Activated naive CD8-positive, alpha-beta T cell treated with anti-CD3 and anti-CD28 coated beads for 36 hours (primary cell): ENCODE data around the gene PTP4A1. TPM values are rescaled to one million over a fixed set of nuclear protein-coding genes. Genes with fewer than 3 reads are reported as not detected.
A peak's percentile ranks its signal among the peaks of the same experiment; 100 is the strongest.
"Not testable (repeated sequence)": the region's sequence is repeated elsewhere in the genome, so short reads cannot be mapped to it uniquely, and the experiment has no call there.

ENCODE experiments used
- DNase-seq: peaks from one replicate; pipeline ENCODE4 v3.0.0; 2021
- H3K27ac Mint-ChIP-seq: one replicate; pipeline ENCODE4 v1.8.0; 2022; ENCODE audit warnings: mild to moderate bottlenecking, moderate library complexity, mixed read lengths
- H3K27me3 Mint-ChIP-seq: one replicate; pipeline ENCODE4 v1.8.0; 2022; ENCODE audit warnings: mild to moderate bottlenecking, mixed read lengths
- H3K36me3 Mint-ChIP-seq: one replicate; pipeline ENCODE4 v1.8.0; 2021; ENCODE audit warnings: mild to moderate bottlenecking, mixed read lengths
- H3K4me1 Mint-ChIP-seq: one replicate; pipeline ENCODE4 v1.8.0; 2021; ENCODE audit warnings: mixed read lengths
- H3K4me3 Mint-ChIP-seq: one replicate; pipeline ENCODE4 v1.8.0; 2022; ENCODE audit warnings: mild to moderate bottlenecking, moderate library complexity, mixed read lengths
- H3K9me3 Mint-ChIP-seq: one replicate; pipeline ENCODE4 v1.8.0; 2022; ENCODE audit warnings: mixed read lengths
- total RNA-seq, 2 experiments: library from RNA; stranded (reverse); gene quantifications; one replicate each; pipeline ENCODE4 v1.2.3, GENCODE V29; 2021

PTP4A1 gene
- 10 to 100 TPM; 79.6 to 82.0 TPM for total RNA-seq

DNA sequence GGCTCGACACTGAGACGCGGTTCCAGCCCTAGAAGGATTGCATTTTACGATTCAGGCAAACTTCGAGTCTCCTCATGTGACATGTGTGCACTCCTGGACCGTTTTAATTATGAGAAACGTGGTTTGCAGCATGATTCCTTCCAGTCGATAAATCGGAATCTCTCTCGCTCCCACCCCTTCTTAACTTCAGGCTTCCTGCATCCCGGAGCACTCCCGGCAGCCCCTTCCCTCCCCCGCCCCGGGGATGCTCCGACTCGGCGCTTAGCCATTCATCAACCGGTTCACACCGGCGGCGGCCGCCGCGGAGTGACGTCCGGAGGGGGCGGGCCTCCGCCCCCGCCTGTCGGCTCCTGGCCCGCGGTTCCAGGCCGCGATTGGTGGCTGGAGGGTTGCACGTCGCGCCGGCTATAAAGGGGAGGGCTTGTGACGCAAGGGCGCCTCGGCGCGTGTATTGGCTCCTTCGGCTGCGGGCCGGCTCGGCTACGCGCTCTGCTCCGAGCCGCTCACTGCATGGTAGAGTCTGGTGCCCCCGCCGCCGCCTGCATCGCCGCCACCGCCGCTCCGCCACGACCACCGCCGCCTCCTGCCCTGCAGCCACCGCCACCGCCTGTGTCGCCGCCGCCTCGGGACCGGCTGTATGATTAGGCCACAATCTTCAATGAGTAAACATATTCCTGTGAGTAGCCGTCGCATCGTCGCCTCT, at the start of gene PTP4A1, which contains the start of gene LOC128125822:
Gene PTP4A1, plus strand, starts transcription at position 437 of the 703 bp plus-strand sequence. CDS start 4,401 bp downstream, outside the sequence.
Gene LOC128125822, plus strand, starts transcription at position 437 of the 703 bp plus-strand sequence.
- Mint-ChIP-seq H3K27me3 (no peaks in the 10 kb centered on the region), H3K4me3 (peak within 1 kb of the TSS; percentile 95), H3K27ac (peak within 1 kb of the TSS; percentile 95), H3K9me3 (no peaks in the 10 kb centered on the region), H3K36me3 (peaks cover 18% of the 10 kb centered on the region), H3K4me1 (peaks cover 29% of the 10 kb centered on the region)
- DNase-seq, result peak; percentile 98

DNA sequence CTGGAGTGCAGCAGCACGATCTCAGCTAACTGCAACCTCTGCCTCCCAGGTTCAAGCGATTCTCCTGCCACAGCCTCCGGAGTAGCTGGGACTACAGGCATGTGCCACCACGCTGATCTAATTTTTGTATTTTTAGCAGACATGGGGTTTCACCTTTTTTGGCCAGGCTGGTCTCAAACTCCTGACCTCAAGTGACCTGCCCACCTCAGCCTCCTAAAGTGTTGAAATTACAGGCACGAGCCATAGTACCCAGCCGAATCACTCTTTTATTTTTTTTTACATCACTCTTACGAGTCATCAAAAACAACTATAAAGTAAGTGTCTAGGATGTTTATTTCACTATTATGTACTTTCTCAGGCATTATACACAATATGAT, 49.4 kb upstream of the PTP4A1 start:
- not testable (repeated sequence) for H3K27me3 Mint-ChIP-seq, H3K4me3 Mint-ChIP-seq, H3K27ac Mint-ChIP-seq, H3K36me3 Mint-ChIP-seq, H3K9me3 Mint-ChIP-seq, DNase-seq, H3K4me1 Mint-ChIP-seq

DNA sequence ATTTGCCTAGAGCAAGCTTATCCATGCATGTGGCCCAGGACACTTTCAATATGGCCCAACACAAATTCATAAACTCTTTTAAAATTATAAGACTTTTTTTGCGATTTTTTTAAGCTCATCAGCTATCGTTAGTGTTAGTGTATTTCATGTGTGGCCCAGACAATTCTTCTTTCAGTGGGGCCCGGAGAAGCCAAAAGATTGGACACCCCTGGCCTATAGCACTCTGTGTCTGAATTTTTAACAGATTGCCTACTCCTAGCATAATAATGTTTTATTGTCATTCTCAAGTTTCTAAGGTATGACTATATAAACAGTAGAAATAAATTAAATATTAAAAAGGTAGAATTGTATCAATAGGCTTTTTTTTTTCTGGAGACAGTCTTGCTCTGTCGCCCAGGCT, 48.6 kb upstream of the PTP4A1 start:
- Mint-ChIP-seq H3K36me3 (no peaks in the 10 kb centered on the region), H3K9me3 (no peaks in the 10 kb centered on the region), H3K4me1 (peaks cover 10% of the 10 kb centered on the region), H3K4me3 (no peak overlapping the region), H3K27ac (no peak overlapping the region), H3K27me3 (no peaks in the 10 kb centered on the region)
- DNase-seq, result no peak

DNA sequence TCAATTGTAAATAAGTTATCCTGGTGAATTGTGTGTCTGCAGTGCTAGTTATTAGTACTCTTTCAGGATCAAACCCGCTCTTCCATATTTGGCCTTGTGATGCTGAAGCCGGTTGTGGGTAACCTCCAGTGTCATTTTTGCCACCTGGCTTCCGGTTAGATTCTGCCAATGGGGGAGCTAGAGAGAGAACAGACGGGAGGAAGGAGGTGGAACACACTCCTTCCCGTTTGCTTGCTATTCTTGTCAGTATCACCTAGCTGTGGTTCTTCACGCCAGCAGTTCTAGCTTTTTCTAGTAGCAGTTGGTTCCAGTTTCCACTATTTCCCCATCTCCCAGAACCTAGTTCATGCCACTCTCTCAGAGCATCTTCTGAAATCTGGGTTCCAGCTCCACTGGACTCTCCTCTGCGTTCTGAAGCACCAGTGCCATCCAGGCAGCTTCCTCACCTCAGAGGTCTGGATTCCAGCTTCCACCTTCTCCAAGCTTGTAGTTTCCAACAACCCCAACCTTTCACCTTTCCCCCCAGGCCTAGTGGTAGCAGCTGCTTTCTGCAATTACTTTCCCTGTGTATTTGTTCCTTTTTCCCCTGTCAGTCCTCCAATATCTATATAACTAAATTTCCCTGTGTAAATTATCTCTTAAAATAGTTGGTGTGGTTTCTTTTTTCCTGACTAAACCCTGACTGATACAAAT, 46.9 kb upstream of the PTP4A1 start:
- Mint-ChIP-seq H3K9me3 (no peaks in the 10 kb centered on the region), H3K4me3 (no peak overlapping the region), H3K4me1 (peaks cover 15% of the 10 kb centered on the region), H3K27ac (no peak overlapping the region), H3K27me3 (no peaks in the 10 kb centered on the region), H3K36me3 (no peaks in the 10 kb centered on the region)
- no peak for DNase-seq

DNA sequence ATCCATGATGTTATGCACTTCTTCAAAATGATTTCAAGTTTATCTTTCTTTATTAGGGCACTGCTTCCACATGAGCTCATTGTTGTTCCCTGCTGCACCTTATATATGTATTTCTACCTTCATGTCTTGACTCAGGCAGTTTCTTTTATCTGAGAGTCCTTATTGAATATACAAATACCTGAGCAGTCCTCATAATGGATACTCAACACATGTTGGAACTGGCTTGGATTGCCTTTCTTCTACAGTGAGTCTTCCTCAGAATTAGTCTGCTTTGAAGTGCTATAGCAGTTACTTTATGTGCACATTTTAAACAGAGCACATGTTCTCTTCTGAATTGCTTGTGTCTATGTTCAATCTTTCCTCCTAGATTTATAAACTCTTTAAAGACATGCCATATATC, 45.3 kb upstream of the PTP4A1 start:
- H3K27me3 Mint-ChIP-seq, result peaks cover 3% of the 10 kb centered on the region
- H3K9me3 Mint-ChIP-seq, result no peaks in the 10 kb centered on the region

DNA sequence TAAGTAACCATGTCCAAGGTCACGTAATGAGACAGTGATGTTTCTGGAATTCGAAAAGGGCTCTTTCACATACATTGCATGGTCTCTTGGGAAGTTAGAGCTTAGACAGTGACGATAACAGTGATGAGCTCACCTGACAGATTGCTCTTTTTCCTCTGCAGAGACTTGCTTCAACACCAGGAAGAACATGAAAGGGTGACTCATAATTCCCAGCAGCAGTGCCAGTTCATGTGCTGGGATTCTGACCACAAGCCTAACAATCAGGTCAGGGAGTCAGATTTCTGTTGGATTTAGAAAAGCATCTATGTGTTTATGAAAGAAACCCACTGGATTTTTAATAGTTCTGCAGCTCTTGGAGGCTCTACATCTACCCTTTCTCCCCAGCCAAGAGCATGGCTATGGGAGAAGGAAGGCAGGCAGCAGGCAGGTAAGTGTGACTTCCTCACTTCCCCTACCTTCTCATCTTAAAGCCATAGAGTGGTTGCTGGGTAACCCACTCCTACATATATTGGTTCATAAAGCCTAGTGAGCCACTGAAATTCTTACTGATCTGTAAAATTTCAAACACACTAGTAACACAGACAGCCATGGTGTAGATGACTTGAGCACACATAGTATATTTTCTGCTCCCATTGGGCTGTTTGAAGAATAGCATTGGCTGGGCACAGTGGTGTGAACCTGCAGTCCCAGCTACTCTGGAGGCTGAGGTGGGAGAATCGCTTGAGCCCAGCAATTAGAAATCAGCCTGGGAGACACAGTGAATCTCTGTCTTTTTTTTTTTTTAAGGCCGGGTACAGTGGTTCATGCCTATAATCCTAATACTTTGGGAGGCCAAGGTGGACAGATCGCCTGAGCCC, 44.4 kb upstream of the PTP4A1 start:
- peaks cover 3% of the 10 kb centered on the region for H3K27me3 Mint-ChIP-seq
- H3K4me3 Mint-ChIP-seq, result no peak overlapping the region
- no peak overlapping the region for H3K27ac Mint-ChIP-seq
- H3K36me3 Mint-ChIP-seq, result no peaks in the 10 kb centered on the region
- peaks cover 15% of the 10 kb centered on the region for H3K4me1 Mint-ChIP-seq
- no peak for DNase-seq
- H3K9me3 Mint-ChIP-seq, result no peaks in the 10 kb centered on the region

More for the DNA sequence above, 45.3 kb upstream of the PTP4A1 start:
- Mint-ChIP-seq H3K4me3 (no peak overlapping the region), H3K27ac (no peak overlapping the region), H3K4me1 (peaks cover 15% of the 10 kb centered on the region), H3K36me3 (no peaks in the 10 kb centered on the region)
- DNase-seq, result no peak

DNA sequence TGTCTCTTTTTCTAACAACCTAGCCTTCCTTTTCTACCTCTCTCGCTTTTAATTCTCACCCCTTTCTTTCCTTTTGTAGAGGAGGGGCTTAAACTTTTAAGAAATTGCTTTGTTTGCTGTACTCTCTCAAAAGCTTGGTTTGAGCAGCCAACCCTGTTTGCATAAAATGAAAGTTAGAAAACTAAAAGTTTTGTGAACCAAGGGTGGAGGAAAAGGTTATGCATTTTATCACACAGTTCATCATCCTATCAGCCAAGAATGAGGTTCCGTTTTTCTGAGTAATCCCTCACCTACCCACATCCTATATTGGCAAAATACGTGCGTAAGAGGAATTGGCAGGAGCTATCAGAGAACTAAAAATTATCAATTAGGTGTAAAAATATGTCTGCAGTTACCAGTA, 42.8 kb upstream of the PTP4A1 start:
- Mint-ChIP-seq H3K4me1 (peaks cover 15% of the 10 kb centered on the region), H3K36me3 (no peaks in the 10 kb centered on the region), H3K27me3 (peaks cover 3% of the 10 kb centered on the region), H3K27ac (peak overlapping the region; percentile 65), H3K4me3 (peak overlapping the region; percentile 65), H3K9me3 (no peaks in the 10 kb centered on the region)
- DNase-seq, result no peak

DNA sequence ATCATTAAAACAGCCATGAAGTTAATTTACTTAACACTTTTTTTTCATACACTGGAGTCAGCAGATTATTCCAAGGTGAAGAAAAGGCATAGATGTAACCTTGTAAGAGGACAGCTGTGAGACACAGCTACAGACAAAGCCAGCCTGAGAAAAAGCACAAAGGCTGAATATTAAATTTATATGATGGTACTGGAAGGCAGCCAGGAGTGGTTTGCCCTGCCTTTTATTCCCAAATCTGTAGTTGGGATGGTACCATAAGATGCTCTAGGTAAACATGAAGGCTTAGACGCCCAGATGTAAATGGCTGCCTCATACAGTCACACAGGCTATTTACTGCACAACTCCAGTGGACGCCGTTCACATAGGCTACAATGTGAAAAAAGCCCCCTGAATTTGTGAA, 42.1 kb upstream of the PTP4A1 start:
- H3K36me3 Mint-ChIP-seq, result no peaks in the 10 kb centered on the region
- H3K4me1 Mint-ChIP-seq, result peaks cover 15% of the 10 kb centered on the region
- no peak for DNase-seq
- H3K4me3 Mint-ChIP-seq, result no peak overlapping the region
- H3K27me3 Mint-ChIP-seq, result peaks cover 3% of the 10 kb centered on the region
- H3K9me3 Mint-ChIP-seq, result no peaks in the 10 kb centered on the region
- H3K27ac Mint-ChIP-seq, result no peak overlapping the region

DNA sequence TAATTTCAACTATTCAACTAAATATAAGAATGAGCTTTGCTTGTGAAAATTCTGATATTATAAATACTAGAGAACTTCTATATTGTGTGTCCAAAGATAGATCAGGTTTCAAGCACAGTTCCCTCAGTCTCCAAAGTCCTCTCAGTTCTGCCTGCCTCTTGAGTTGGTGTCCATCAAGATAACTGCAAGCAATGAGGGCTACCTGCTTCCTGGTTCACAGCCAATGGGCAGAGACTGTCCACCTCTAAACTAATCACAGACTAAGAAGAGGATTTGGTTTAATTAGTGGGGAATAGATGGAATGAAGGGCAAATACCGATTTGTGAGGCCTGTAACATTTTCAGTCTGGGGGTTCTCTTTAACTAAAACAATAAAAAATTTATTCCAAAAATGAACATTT, 41.3 kb upstream of the PTP4A1 start:
- Mint-ChIP-seq H3K36me3 (no peaks in the 10 kb centered on the region), H3K4me1 (peaks cover 15% of the 10 kb centered on the region), H3K4me3 (no peak overlapping the region), H3K9me3 (no peaks in the 10 kb centered on the region), H3K27me3 (peaks cover 3% of the 10 kb centered on the region), H3K27ac (no peak overlapping the region)
- no peak for DNase-seq

DNA sequence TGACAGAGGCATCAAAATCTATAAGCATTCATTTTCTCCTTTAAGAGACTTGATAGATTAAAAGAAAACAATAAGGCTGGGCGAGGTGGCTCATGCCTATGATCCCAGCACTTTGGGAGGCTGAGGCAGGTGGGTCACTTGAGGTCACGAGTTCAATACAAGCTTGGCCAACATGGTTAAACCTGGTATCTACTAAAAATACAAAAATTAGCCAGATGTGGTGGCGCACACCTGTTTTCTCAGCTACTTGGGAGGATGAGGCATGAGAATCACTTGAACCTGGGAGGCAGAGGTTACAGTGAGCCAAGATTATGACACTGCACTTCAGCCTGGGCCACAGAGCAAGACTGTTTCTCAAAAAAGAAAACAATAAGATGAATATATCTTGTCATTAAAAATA, 39.3 kb upstream of the PTP4A1 start:
- H3K36me3 Mint-ChIP-seq, result no peaks in the 10 kb centered on the region
- H3K4me3 Mint-ChIP-seq, result no peak overlapping the region
- DNase-seq, result no peak
- H3K27ac Mint-ChIP-seq, result no peak overlapping the region
- peaks cover 7% of the 10 kb centered on the region for H3K27me3 Mint-ChIP-seq
- peaks cover 10% of the 10 kb centered on the region for H3K4me1 Mint-ChIP-seq
- H3K9me3 Mint-ChIP-seq, result no peaks in the 10 kb centered on the region

DNA sequence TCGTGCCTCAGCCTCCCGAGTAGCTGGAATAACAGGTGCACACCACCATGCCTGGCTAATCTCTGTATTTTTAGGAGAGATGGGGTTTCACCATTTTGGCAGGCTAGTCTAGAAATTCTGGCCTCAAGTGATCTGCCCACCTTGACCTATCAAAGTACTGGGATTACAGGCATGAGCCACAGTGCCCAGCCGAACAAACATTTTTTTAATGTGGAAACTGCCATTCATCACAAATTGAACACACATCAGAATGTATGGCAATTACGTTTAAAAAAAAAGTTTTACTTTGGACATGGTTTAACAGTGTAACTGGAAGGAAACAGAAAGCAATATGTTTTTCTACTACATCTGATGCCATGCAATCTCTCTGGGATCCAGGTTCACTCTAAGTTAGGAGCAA, 38.3 kb upstream of the PTP4A1 start:
- no peak for DNase-seq
- Mint-ChIP-seq H3K4me3 (no peak overlapping the region), H3K27ac (no peak overlapping the region), H3K4me1 (peaks cover 10% of the 10 kb centered on the region), H3K27me3 (peaks cover 7% of the 10 kb centered on the region), H3K36me3 (no peaks in the 10 kb centered on the region), H3K9me3 (no peaks in the 10 kb centered on the region)

DNA sequence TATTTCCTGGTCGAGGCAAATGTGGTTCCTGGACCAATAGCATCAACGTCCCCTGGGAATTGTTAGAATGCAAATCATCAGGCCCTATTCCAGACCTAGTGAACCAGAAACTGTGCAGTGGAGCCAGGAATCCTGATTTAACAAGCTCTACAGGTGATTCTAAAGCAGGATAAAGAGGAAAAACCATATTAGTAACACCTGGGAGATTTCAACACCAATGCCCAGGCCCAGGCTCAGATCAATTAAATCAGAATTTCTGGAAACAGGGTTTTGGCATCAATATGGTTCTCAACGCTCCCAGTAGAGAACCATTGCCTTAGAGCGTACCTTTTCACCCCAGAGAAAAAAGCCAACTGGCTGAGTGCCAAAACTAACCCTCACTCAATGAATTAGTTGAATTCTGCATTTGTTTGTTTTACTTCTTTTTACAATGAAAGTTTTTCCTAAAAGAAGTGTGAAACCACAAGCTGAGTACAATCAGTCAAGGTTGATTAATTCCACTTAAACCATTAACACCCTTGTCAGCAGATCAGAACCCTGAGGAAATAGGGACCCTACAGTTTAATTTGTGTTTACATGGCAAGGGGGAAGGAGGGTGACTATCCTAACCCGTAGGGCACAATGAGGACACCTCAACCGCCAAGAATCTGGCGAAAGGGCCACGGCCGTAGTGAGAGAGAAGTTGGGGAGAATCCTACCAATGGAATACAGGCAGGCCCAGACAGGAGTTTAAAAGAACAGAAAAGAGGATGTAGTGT, 34.9 kb upstream of the PTP4A1 start:
- H3K36me3 Mint-ChIP-seq, result no peaks in the 10 kb centered on the region
- peaks cover 23% of the 10 kb centered on the region for H3K27me3 Mint-ChIP-seq
- no peak overlapping the region for H3K4me3 Mint-ChIP-seq
- no peak overlapping the region for H3K27ac Mint-ChIP-seq
- DNase-seq, result no peak
- H3K4me1 Mint-ChIP-seq, result no peaks in the 10 kb centered on the region
- H3K9me3 Mint-ChIP-seq, result peaks cover 1% of the 10 kb centered on the region

DNA sequence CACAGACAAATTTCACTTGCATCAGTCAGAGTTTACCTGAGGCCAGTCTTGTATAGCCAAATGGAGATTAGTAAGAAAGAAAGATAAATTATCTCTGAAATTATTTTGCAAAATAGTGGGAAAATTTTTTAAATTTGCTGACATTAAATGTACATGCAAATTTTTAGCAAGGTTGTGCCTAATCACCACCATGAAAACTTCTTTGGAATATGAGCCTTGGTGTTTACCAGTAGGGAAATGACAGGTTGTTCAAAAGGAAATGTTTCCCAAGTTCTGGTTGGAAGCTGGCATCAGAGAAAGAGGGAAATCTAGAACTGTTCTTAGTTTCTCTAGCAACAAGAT, 34.4 kb upstream of the PTP4A1 start:
- no peaks in the 10 kb centered on the region for H3K36me3 Mint-ChIP-seq
- H3K9me3 Mint-ChIP-seq, result peaks cover 1% of the 10 kb centered on the region
- H3K4me3 Mint-ChIP-seq, result no peak overlapping the region
- no peaks in the 10 kb centered on the region for H3K4me1 Mint-ChIP-seq
- H3K27ac Mint-ChIP-seq, result no peak overlapping the region
- DNase-seq, result no peak
- H3K27me3 Mint-ChIP-seq, result peaks cover 28% of the 10 kb centered on the region

DNA sequence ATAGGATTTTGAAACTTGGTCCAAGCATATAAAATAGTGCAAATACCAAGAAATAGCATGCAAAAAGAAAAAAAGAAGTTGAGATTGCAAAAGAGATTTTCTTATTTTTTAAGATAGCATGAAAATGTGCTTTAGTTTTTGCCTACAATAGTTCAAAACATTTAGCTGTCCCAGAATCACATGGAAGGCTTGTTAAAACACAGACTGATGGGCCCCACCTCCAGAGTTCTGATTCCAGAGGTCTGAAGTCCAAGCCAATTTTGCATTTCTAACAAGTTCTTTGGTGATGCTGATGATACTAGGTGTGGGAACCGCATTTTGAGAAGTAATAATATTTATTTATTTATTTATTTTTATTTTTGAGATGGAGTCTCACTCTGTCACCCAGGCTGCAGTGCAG, 33.7 kb upstream of the PTP4A1 start:
- Mint-ChIP-seq H3K4me3 (no peak overlapping the region), H3K27ac (no peak overlapping the region), H3K4me1 (no peaks in the 10 kb centered on the region), H3K27me3 (peaks cover 35% of the 10 kb centered on the region), H3K36me3 (no peaks in the 10 kb centered on the region), H3K9me3 (peaks cover 1% of the 10 kb centered on the region)
- DNase-seq, result no peak

DNA sequence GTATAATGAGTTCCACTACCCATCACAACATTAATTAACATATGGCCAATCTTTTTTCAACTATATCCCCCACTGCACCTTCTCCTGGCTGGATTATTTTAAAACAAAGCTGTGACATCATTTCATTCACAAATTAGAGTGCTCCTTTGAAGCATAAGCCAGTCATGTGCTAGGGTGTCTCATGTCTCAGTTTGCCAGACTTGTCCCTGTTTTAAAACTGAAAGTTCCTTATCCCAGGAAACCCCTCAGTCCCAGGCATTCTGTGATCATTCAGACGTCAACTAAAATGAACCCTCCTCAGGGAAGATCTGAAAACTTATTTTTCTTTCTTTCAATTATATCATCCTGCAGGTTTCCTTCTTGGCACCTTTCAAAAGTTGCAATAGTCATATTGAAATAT, 29.3 kb upstream of the PTP4A1 start:
- H3K4me3 Mint-ChIP-seq, result no peak overlapping the region
- no peaks in the 10 kb centered on the region for H3K36me3 Mint-ChIP-seq
- H3K27ac Mint-ChIP-seq, result no peak overlapping the region
- no peaks in the 10 kb centered on the region for H3K4me1 Mint-ChIP-seq
- peaks cover 48% of the 10 kb centered on the region for H3K27me3 Mint-ChIP-seq
- H3K9me3 Mint-ChIP-seq, result peaks cover 1% of the 10 kb centered on the region
- no peak for DNase-seq
